Mucosa of rectum (tissue), 2 donors: ENCODE results near the gene JAKMIP1.

ENCODE experiments used
- H3K27ac ChIP-seq, 2 donors: one replicate each; pipeline ENCODE4 v1.7.0; 2013; ENCODE audit warnings: inconsistent platforms in 2 of 2, low read depth in 2 of 2, low read length in 2 of 2
- H3K27me3 ChIP-seq, 2 donors: one replicate each; pipeline ENCODE4 v1.7.0; 2013; ENCODE audit warnings: low read length in 2 of 2; ENCODE audit not compliant: control insufficient read depth in 2 of 2, insufficient read depth in 2 of 2
- H3K36me3 ChIP-seq, 2 donors: one replicate each; pipeline ENCODE4 v1.7.0; 2013; ENCODE audit warnings: low read length in 2 of 2; ENCODE audit not compliant: control insufficient read depth in 2 of 2, insufficient read depth in 2 of 2
- H3K4me1 ChIP-seq, 2 donors: one replicate each; pipeline ENCODE4 v1.7.0; 2013; ENCODE audit warnings: low read length in 2 of 2, mild to moderate bottlenecking in 1 of 2; ENCODE audit not compliant: control insufficient read depth in 2 of 2, insufficient read depth in 2 of 2
- H3K4me3 ChIP-seq, 2 donors: one replicate each; pipeline ENCODE4 v1.7.0; 2013; ENCODE audit warnings: low read length in 2 of 2
- H3K9ac ChIP-seq, 2 donors: one replicate each; pipeline ENCODE4 v1.7.0; 2013; ENCODE audit warnings: low read length in 2 of 2, low read depth in 1 of 2, mild to moderate bottlenecking in 1 of 2
- H3K9me3 ChIP-seq, 2 donors: one replicate each; pipeline ENCODE4 v1.7.0; 2013; ENCODE audit warnings: low read length in 2 of 2; ENCODE audit not compliant: control insufficient read depth in 2 of 2
- donor health status: healthy.
- donor health status: Normal muscosa, but diverticular disease.

JAKMIP1 gene

DNA sequence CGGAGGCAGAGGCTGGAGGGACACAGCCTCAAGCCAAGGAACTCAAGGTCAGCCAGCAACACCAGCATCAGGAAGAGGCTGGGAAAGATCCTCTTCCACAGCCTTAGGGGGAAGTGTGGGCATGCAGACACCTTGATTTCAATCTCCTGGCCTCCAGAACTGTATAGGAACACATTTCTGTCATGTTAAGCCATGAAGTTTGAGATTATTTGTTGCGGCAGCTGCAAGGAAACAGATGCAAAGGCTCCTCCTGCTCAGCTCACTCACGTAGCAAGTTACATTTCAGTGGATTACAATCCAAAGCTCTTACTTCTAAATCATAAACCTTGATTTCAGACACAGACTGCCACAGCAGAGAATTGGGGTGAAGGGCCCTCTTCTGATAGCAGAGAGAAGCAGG, 113.5 kb downstream of the JAKMIP1 start:
- Histone ChIP-seq H3K4me1 (no peaks in the 10 kb centered on the region), H3K4me3 (no peak overlapping the region), H3K27ac (no peak overlapping the region), H3K27me3 (no peaks in the 10 kb centered on the region), H3K36me3 (no peaks in the 10 kb centered on the region), H3K9ac (no peak overlapping the region), H3K9me3 (no peaks in the 10 kb centered on the region)

DNA sequence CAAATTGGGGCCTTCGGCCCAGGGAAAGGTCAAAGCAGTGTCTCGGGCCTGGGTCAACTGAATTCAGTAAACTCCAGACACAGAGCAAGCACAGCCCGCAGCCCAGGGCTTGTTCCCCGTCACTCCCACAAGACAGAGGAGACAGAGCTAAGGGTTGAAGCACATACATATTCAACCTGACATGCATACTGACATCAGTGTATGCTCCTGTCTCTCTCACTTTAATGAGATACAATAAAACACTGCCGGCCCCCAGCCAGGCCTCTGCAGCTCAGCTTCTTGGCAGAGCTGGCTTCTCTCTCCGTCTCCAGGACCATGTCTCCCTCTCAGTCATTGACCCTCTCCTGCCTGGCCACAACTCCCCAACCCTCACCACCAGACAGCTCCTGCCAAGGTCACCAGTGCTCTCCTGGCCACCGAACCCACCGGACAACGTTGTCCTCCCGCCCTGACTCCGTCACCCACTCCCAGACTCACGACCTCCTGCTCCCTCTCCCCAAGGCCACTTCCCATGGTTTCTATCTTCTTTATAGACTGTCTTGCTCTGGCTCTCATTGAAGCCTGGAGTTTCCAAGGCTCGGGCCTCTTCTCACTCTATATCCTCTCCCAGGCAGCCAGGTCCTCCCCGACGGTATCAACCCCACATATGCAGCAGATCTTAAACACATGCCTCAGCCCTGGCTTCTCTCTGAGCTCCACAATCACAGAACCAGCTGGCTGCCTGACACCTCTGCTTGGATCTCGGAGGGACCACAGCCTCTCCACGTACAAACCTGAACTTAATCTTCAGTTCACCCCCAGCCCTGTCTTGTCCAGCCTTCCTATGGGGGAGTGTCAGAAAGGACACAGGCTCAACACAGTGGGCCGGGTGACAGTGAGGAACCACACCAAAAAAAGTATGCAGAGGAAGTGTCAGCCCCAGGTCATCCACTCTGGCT, 114.4 kb downstream of the JAKMIP1 start:
- Histone ChIP-seq H3K9me3 (no peaks in the 10 kb centered on the region), H3K27ac (no peak overlapping the region), H3K9ac (no peak overlapping the region), H3K27me3 (no peaks in the 10 kb centered on the region), H3K36me3 (no peaks in the 10 kb centered on the region), H3K4me1 (no peaks in the 10 kb centered on the region), H3K4me3 (no peak overlapping the region)

DNA sequence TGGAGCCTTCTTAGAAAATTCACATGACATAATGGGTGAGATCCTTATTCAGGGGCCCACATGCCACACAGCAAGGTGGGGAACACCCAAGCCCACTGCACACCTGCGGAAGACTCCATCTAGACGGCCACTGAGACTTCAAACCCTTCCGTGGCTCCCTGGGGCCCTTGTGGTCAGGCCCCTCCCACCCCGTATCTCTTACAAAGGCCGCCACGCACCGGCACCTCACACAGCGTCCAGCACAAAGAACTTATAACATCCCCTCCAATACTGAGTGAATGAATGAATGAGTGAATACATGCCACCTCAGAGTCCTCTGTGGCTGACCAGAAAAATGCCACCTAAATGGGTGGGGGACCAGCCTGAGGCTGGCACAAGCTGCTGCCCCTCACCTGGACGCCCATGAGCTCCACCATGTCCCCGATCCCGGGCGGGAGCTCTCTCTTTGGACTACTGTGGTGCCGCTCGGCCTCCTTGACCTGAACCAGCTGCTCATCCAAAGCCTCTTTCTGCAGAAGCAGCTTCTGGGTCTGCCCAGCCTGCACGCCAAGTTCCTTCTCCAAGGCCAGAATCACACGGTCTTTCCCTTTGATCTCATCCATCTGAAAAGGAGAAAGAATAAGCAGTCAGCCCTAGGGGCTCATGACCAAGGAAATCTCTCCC, 115.2 kb downstream of the JAKMIP1 start:
- H3K4me3 ChIP-seq = no peak overlapping the region
- no peaks in the 10 kb centered on the region for H3K4me1 ChIP-seq
- H3K27ac ChIP-seq = no peak overlapping the region

DNA sequence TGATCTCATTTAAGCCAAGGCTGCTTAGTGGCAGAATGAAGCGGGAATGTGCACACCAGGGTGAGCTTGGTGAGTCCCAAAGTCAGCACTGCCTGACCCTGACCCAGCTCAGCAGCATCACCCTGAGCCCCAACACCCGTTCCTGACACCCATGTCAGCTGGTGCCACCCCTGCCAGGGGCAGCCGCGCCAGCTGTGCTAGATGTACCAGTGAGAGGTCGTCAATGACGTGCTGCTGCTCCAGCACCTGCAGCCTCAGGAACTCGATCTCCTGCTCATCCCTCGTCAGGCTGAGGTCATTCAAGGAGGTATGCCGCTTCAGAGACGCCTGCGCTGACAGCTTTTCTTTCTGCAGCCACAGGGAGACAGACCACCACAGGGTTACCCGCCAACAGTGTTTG, 120.4 kb downstream of the JAKMIP1 start:
- Histone ChIP-seq H3K27ac (no peak overlapping the region), H3K4me1 (no peaks in the 10 kb centered on the region), H3K9me3 (no peaks in the 10 kb centered on the region), H3K4me3 (no peak overlapping the region), H3K36me3 (no peaks in the 10 kb centered on the region), H3K27me3 (no peaks in the 10 kb centered on the region), H3K9ac (no peak overlapping the region)

More for the DNA sequence above, 115.2 kb downstream of the JAKMIP1 start:
- no peaks in the 10 kb centered on the region for H3K9me3 ChIP-seq
- H3K36me3 ChIP-seq = no peaks in the 10 kb centered on the region
- no peak overlapping the region for H3K9ac ChIP-seq
- H3K27me3 ChIP-seq = no peaks in the 10 kb centered on the region

DNA sequence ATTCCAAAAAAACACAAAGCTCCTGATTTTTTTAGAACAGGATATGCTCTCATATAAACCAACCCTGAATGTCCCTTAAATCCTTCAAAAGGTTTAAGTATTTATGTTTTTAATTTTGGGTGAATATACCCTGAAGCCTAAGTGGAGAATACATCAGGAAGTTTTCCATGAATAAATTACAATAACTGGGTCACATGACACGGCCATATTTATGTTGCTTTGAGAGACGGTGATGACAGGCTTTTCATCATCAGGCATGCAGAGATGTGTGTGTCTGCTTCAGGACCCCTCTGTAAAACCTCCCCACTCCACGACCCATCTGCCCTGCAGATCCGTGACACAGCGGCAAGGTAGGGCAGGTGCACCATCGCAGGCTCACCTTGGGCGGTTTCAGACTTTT, 121.8 kb downstream of the JAKMIP1 start:
- no peak overlapping the region for H3K4me3 ChIP-seq
- no peak overlapping the region for H3K27ac ChIP-seq
- no peaks in the 10 kb centered on the region for H3K4me1 ChIP-seq
- no peak overlapping the region for H3K9ac ChIP-seq
- no peaks in the 10 kb centered on the region for H3K36me3 ChIP-seq
- H3K9me3 ChIP-seq = no peaks in the 10 kb centered on the region
- no peaks in the 10 kb centered on the region for H3K27me3 ChIP-seq

DNA sequence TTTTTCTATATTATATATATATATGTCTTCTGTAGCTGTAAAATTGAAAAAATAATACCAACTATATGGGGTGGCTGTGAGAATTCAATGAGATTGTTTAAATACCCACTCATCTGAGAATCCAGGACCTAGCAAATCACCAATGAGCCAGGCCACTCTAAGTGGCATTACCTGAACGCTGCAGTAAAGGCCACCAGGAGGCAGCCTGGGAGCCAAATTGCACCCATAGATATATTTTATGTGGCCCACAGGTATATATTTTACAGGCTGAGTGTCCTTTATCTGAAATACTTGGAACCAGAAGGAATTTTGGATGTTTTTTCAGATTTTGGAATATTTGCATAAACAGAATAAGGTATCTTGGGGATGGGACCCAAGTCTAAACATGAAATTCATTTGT, 124.0 kb downstream of the JAKMIP1 start:
- Histone ChIP-seq H3K27me3 (no peaks in the 10 kb centered on the region), H3K4me3 (no peak overlapping the region), H3K4me1 (no peaks in the 10 kb centered on the region), H3K9me3 (no peaks in the 10 kb centered on the region), H3K27ac (no peak overlapping the region), H3K9ac (no peak overlapping the region), H3K36me3 (no peaks in the 10 kb centered on the region)

DNA sequence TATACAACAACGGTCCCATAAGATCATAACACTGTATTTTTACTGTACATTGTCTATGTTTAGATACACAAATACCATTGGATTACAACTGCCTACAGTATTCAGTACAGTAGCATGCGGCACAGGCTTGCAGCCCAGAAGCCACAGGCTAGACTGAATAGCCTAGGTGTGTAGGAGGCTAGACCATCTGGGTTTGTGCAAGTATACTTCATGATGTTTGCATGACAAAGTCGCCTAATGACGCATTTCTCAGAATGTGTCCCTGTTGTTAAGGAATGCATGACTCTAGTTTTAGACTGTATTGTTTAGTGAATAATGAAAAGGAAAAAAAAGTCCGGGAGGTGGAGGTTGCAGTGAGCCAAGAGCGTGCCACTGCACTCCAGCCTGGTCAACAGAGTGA, 125.6 kb downstream of the JAKMIP1 start:
- H3K27ac ChIP-seq = no peak overlapping the region
- no peaks in the 10 kb centered on the region for H3K27me3 ChIP-seq
- no peak overlapping the region for H3K4me3 ChIP-seq
- H3K4me1 ChIP-seq = no peaks in the 10 kb centered on the region
- no peaks in the 10 kb centered on the region for H3K36me3 ChIP-seq
- H3K9me3 ChIP-seq = no peaks in the 10 kb centered on the region
- no peak overlapping the region for H3K9ac ChIP-seq

DNA sequence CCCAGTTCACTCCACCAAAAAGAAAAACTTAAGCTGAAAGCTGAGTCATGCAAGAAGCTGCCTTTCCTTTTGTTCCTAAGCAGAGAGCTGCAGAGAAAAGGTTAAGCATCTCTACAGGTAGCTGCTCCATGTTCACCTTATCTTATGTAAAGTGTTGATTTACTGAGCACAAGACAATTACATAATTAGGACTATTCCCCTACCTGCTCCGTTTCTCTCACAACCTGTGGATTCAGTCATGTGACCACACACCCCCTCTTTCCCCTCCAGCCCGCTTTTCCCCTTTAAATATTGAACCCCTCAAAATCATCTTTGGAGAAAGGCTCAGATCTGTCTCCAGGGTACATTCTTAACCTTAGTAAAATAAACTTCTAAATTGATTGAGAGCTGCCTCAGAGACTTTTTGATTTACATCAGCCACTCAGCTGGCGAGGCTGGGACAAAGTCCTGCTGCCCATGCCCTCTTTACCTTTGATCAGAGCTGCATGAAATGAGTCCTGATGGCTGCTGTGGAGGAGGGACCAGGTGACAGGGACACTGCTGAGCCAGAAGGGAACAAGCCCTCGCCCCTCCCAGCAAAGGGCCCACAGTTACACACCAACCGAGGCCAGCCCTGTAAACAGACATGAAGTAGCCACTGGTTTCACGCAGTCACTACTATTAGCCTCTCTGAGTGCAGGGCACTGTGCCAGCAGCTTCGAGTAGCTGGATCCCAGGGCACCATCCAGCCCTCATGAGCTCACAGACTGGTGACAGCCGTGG, 128.2 kb downstream of the JAKMIP1 start:
- Histone ChIP-seq H3K4me3 (no peak overlapping the region), H3K4me1 (no peaks in the 10 kb centered on the region), H3K27me3 (no peaks in the 10 kb centered on the region), H3K9ac (no peak overlapping the region), H3K36me3 (no peaks in the 10 kb centered on the region), H3K27ac (no peak overlapping the region), H3K9me3 (no peaks in the 10 kb centered on the region)

DNA sequence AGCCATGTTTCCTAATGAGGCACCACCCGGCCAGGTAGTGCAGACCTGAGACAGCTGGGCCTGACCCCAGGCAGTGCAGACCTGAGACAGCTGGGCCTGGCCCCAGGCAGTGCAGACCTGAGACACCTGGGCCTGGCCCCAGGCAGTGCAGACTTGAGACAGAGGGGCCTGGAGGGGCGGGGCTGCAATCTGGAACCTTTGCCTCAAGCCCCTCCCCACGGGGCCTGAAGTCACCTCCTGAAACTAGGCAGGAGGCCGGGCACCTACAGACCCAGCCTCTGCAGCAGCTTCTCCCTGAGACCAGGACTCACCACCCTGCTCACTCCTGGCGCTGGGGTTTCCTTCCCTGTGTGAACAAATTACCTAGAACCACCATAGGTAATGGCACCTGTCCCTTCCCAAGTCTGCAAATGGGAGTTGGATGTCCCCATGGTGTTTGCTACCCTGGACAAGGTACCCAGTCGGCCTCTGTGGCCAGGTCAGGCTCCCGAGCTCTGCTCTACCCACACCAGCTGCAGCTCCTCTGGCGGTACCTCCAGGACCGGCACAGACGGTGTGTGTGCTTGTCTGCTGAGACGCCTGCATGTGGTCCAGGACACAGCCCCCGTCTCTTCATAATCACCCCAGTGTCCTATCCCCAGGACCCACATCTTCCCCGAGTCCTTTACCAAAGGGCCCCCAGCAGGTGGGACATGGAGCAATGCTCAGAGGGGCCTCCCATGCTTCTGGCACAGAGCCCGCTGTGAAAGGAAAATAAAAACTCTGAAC, 129.0 kb downstream of the JAKMIP1 start:
- no peaks in the 10 kb centered on the region for H3K9me3 ChIP-seq
- no peaks in the 10 kb centered on the region for H3K4me1 ChIP-seq
- H3K27me3 ChIP-seq = no peaks in the 10 kb centered on the region
- H3K4me3 ChIP-seq = no peak overlapping the region
- H3K36me3 ChIP-seq = no peaks in the 10 kb centered on the region
- H3K9ac ChIP-seq = no peak overlapping the region
- H3K27ac ChIP-seq = no peak overlapping the region
